ENCODE results near the gene SHMT1.
"Not testable (repeated sequence)": the region's sequence is repeated elsewhere in the genome, so short reads cannot be mapped to it uniquely, and the experiment has no call there.

DNA sequence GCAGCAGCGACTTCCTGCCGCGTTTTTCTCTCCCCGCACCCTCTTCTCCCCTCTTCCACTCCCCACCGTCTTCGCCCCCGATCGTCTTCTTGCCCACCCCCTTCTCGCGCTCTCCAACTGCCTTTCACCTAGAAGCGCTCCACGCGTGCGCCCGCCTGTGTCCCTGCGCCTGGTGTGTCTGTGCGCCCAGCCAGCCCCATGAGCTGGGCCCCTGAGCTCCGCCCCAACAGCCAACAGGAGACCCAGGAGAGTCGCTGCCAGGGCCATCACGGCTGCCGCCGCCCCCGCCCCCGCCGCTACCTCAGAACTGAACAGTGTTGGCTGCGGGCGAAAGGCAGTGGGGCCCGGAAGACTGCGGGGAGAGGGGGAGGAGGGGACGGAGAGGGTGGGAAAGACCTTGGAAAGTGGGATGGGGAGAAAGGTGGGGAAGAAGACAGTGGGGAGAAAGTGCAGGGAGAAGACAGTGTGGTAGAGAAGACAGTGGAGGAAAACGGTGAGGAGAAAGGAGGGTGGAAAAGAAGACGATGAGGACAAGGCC is 48.7 kb upstream of the SHMT1 start:
- TF ChIP-seq, protein P1, sequence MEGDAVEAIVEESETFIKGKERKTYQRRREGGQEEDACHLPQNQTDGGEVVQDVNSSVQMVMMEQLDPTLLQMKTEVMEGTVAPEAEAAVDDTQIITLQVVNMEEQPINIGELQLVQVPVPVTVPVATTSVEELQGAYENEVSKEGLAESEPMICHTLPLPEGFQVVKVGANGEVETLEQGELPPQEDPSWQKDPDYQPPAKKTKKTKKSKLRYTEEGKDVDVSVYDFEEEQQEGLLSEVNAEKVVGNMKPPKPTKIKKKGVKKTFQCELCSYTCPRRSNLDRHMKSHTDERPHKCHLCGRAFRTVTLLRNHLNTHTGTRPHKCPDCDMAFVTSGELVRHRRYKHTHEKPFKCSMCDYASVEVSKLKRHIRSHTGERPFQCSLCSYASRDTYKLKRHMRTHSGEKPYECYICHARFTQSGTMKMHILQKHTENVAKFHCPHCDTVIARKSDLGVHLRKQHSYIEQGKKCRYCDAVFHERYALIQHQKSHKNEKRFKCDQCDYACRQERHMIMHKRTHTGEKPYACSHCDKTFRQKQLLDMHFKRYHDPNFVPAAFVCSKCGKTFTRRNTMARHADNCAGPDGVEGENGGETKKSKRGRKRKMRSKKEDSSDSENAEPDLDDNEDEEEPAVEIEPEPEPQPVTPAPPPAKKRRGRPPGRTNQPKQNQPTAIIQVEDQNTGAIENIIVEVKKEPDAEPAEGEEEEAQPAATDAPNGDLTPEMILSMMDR (IDR thresholded peaks at IDR 0.05): not testable (repeated sequence)
- not testable (repeated sequence) for TF ChIP-seq POLR2A (IDR thresholded peaks at IDR 0.05)

Measured in body of pancreas (tissue), 4 donors.